K562 (cell line): Measurements from ENCODE around the gene CDRT4. TPM values are rescaled to one million over a fixed set of nuclear protein-coding genes. Genes with fewer than 3 reads are reported as not detected.

Experiments used
- ATAC-seq: fragments of 200-7000 bp; cut with Tn5 transposase; 3 replicates; pipeline ENCODE4 v1.9.1; 2020; ENCODE audit warnings: moderate library complexity
- BruUV-seq: library from RNA; stranded (reverse); fragments of 400-500 nt; replicated peaks from 2 replicates; lab custom pipeline; 2021; lab: Mats Ljungman, UMichigan
- CTCF ChIA-PET: fragments of 300-600 bp; formaldehyde crosslinking; extraction: SDS; loops from one replicate; lab custom pipeline; 2021; ENCODE audit warnings: low intra/inter-chr PET ratio; lab: Yijun Ruan, JAX
- POLR2A ChIA-PET: fragments of 300-600, 350-650 bp; sonication (Branson Sonifier 250); formaldehyde crosslinking; extraction: SDS; loops from one replicate; lab custom pipeline; 2021; ENCODE audit warnings: antibody characterized with exemption, inconsistent platforms; lab: Yijun Ruan, JAX
- DNase-seq, 4 experiments: peaks; one replicate each; pipeline versions ENCODE4 v3.0.0 to v3.0.0-alpha.2; 2011 to 2018; ENCODE audit warnings: low spot score in 3 of 4, mixed read lengths in 3 of 4; ENCODE audit errors: extremely low read depth in 1 of 4
- FAIRE-seq: peaks from 2 replicates; lab custom pipeline; 2011; peaks lifted over from hg19 to GRCh38; lab: Jason Lieb, UNC
- H2AFZ ChIP-seq: 2 replicates; pipeline ENCODE4 v1.6.0; 2011; ENCODE audit warnings: low read depth, low read length, control low read depth, inconsistent platforms
- H3K27ac ChIP-seq: fragments of 200-600 bp; 3 replicates; pipeline ENCODE4 v1.8.0; 2011; ENCODE audit warnings: low read depth, mild to moderate bottlenecking, control low read depth, inconsistent platforms, low read length, moderate library complexity, mixed read lengths; ENCODE audit errors: extremely low read depth
- H3K27me3 ChIP-seq, 2 experiments: fragments of 300-600 bp in 1 of 2; 2 replicates in 1 of 2; 3 replicates in 1 of 2; pipeline versions ENCODE4 v1.6.0 to v1.8.0; 2011; ENCODE audit warnings: inconsistent platforms in 2 of 2, low read length in 2 of 2, mild to moderate bottlenecking in 1 of 2, mixed read lengths in 1 of 2, moderate library complexity in 1 of 2; ENCODE audit not compliant: control insufficient read depth in 2 of 2, insufficient read depth in 2 of 2
- H3K36me3 ChIP-seq: fragments of 300-600 bp; 3 replicates; pipeline ENCODE4 v1.8.0; 2011; ENCODE audit warnings: mild to moderate bottlenecking, low read length, inconsistent platforms; ENCODE audit not compliant: control insufficient read depth, insufficient read depth
- H3K4me1 ChIP-seq, 2 experiments: fragments of 200-600 bp in 1 of 2; replicated peaks in 1 of 2; 2 replicates in 1 of 2; 3 replicates in 1 of 2; pipeline versions ENCODE4 v1.5.1 to v1.8.0; 2011; ENCODE audit warnings: inconsistent platforms in 2 of 2, low read length in 2 of 2, mild to moderate bottlenecking in 1 of 2, mixed read lengths in 1 of 2, moderate library complexity in 1 of 2; ENCODE audit not compliant: control insufficient read depth in 2 of 2, insufficient read depth in 2 of 2
- H3K4me2 ChIP-seq: 2 replicates; pipeline ENCODE4 v1.6.1; 2011; ENCODE audit warnings: low read length, control low read depth, inconsistent platforms, mixed read lengths; ENCODE audit not compliant: insufficient read depth
- H3K4me3 ChIP-seq: fragments of 200-600 bp; sonication (generic), shearing (Covaris generic); 2 replicates; pipeline ENCODE4 v1.5.1; 2016; ENCODE audit warnings: control low read depth, inconsistent platforms
- H3K79me2 ChIP-seq: fragments of 200-600 bp; 3 replicates; pipeline ENCODE4 v1.8.0; 2011; ENCODE audit warnings: low read length, inconsistent platforms; ENCODE audit not compliant: control insufficient read depth, insufficient read depth
- H3K9ac ChIP-seq, 2 experiments: 2 replicates each; pipeline versions ENCODE4 v1.6.0 to v1.6.1; 2011; ENCODE audit warnings: low read depth in 2 of 2, low read length in 2 of 2, control low read depth in 1 of 2, inconsistent platforms in 1 of 2, mild to moderate bottlenecking in 1 of 2, mixed read lengths in 1 of 2; ENCODE audit not compliant: insufficient read depth in 1 of 2
- H3K9me1 ChIP-seq: one replicate; pipeline ENCODE4 v1.6.0; 2011; ENCODE audit warnings: inconsistent platforms, mild to moderate bottlenecking, low read length, moderate library complexity; ENCODE audit not compliant: control insufficient read depth, insufficient read depth
- H3K9me3 ChIP-seq: replicated peaks from 2 replicates; pipeline ENCODE4 v1.5.1; 2011; ENCODE audit warnings: low read depth, low read length, inconsistent platforms; ENCODE audit not compliant: control insufficient read depth, insufficient read depth
- H4K20me1 ChIP-seq: replicated peaks from 2 replicates; pipeline ENCODE4 v1.6.1; 2011; ENCODE audit warnings: low read length, inconsistent platforms, mixed read lengths; ENCODE audit not compliant: control insufficient read depth, insufficient read depth
- JUN ChIP-seq, 2 experiments: sonication (generic) in 1 of 2; formaldehyde crosslinking in 1 of 2; IDR thresholded peaks; 2 replicates each; pipeline versions ENCODE4 v1.6.1 to v1.8.0; 2012 to 2022; ENCODE audit warnings: borderline replicate concordance in 2 of 2, mild to moderate bottlenecking in 2 of 2, improper control_type of control experiment in 1 of 2, low read depth in 1 of 2, low read length in 1 of 2, missing genetic modification reagents in 1 of 2
- KAT8 ChIP-seq: fragments of 450-650 bp; IDR thresholded peaks from 2 replicates; pipeline ENCODE4 v1.6.1; 2016; ENCODE audit warnings: low read depth, mild to moderate bottlenecking
- NCOR1 ChIP-seq: fragments of 450-650 bp; IDR thresholded peaks from 2 replicates; pipeline ENCODE4 v1.6.1; 2016; ENCODE audit warnings: mild to moderate bottlenecking, moderate library complexity
- PCBP1 ChIP-seq: fragments of 200-400 bp; formaldehyde crosslinking; IDR thresholded peaks from 2 replicates; pipeline ENCODE4 v1.6.1; 2018; ENCODE audit warnings: mild to moderate bottlenecking, low read depth, low read length; ENCODE audit not compliant: poor library complexity, severe bottlenecking
- TAF7 ChIP-seq: fragments of 450-650 bp; IDR thresholded peaks from 2 replicates; pipeline ENCODE4 v1.6.1; 2016; ENCODE audit warnings: missing genetic modification characterization, missing compliant biosample characterization
- WGBS: fragments of 100-300 bp; shearing (Covaris generic); methylation state at CpG from one replicate; pipeline ENCODE4 v1.1.6; 2016; ENCODE audit warnings: low coverage, mixed read lengths; ENCODE audit not compliant: insufficient coverage; ENCODE audit errors: missing lambda C conversion rate; 5-methylcytosine and 5-hydroxymethylcytosine counted together
- in situ Hi-C: fragments of 300-500 bp; cut with MboI; formaldehyde crosslinking; loops from 4 replicates; pipeline ENCODE4 v1.15.0; 2018; ENCODE audit warnings: inconsistent platforms, mixed read lengths
- intact Hi-C: fragments of 100-400 bp; cut with micrococcal nuclease; formaldehyde crosslinking; loops from 2 replicates; pipeline ENCODE4 v1.14.2; 2022
- polyA plus RNA-seq, 8 experiments: library from polyadenylated mRNA; depleted of rRNA in 4 of 8; stranded (reverse) in 5 of 8; unstranded in 3 of 8; fragments of >200 nt; fragmentation: Nextera tagmentation in 2 of 8; fragmentation: Illumina TruSeq in 1 of 8; extraction: Ambion mirVana in 2 of 8; extraction: Trizol in 1 of 8; gene quantifications; 2 replicates each; pipeline versions ENCODE4 v1.2.1 to v1.2.3, GENCODE V29; 2011 to 2014; ENCODE audit warnings: inconsistent platforms in 1 of 8, missing spikeins in 1 of 8
- total RNA-seq, 7 experiments: library from RNA; depleted of rRNA in 6 of 7; stranded (reverse); fragments of >200 nt in 6 of 7; fragmentation: Illumina TruSeq in 2 of 7; extraction: Trizol in 2 of 7; gene quantifications; 2 replicates each; pipeline versions ENCODE4 v1.2.1 to v1.2.3, GENCODE V29; 2011 to 2021; ENCODE audit warnings: low replicate concordance in 1 of 7
- TF ChIP-seq, protein P1 (sequence below): fragments of 450-650 bp; IDR thresholded peaks from 2 replicates; pipeline ENCODE4 v1.7.0; 2016; ENCODE audit warnings: borderline replicate concordance
- TF ChIP-seq, protein P2 (sequence below): sonication (generic); formaldehyde crosslinking; IDR thresholded peaks from 2 replicates; pipeline ENCODE4 v1.8.0; 2023; ENCODE audit warnings: mild to moderate bottlenecking, missing genetic modification reagents
- TF ChIP-seq, protein P3 (sequence below): fragments of 450-650 bp; IDR thresholded peaks from 2 replicates; pipeline ENCODE4 v1.6.1; 2016; ENCODE audit warnings: missing biosample characterization, missing genetic modification characterization

The CDRT4 gene
- total and polyA plus RNA-seq, 9 of the 15 experiments (the other 6 are each of a cell fraction or from before 2014, with no cell fraction given): 1.7 to 6.4 (median 3.5) TPM

DNA sequence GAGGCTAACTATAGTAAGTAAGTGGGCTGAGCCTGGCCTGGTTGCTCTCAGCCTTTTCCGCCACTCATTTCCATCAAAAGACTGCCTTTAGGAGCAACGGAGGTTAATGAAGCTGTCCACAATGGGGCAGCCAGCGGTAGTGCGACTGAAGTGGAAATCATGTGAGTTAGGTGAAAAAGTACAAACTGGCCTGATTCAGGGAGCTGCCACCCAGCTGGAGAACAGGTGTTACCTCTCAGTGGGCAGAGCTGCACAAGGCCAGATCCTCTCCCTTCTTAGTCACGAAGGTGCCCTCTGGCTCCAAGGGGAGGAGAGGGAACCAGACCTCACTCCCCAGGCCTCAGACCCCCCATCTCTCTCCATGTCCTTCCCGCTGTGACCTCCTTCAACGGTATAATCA is 34.4 kb upstream of the CDRT4 start:
- ATAC-seq: no peak
- BruUV-seq: no TSS peak
- Histone ChIP-seq H3K9me3 (no peaks in the 10 kb centered on the region), H2AFZ (no peak overlapping the region), H3K4me2 (no peak overlapping the region), H3K9me1 (no peaks in the 10 kb centered on the region), H3K27me3 (no peaks in the 10 kb centered on the region), H3K36me3 (peaks cover 9% of the 10 kb centered on the region; the same call in 2 of the 3 replicates), H3K27ac (no peak overlapping the region), H3K79me2 (no peaks in the 10 kb centered on the region), H3K9ac (no peak overlapping the region), H3K4me3 (no peak overlapping the region), H3K4me1 (peaks cover 7 to 10% of the 10 kb centered on the region in 2 experiments; a peak in 4 of 5 replicates), H4K20me1 (no peaks in the 10 kb centered on the region)
- in situ Hi-C loops: loop anchor here (5.0 kb wide), 2 partner anchors 34 to 244 kb away; partner anchors contain the start of gene CDRT4
- intact Hi-C loops: loop anchor here (1.0 kb wide), 1 partner anchor 241 kb away; no protein-coding TSS in a partner anchor
- POLR2A ChIA-PET: no interaction called here
- no peak for FAIRE-seq
- 85% methylated on average over 7 of the region's 7 CpGs for WGBS
- CTCF ChIA-PET: interaction anchor here (2.1 to 2.8 kb wide), 2 partner anchors 241 to 245 kb away, joined by 12 to 28 read pairs; no protein-coding TSS in a partner anchor
- TF ChIP-seq, protein P1, sequence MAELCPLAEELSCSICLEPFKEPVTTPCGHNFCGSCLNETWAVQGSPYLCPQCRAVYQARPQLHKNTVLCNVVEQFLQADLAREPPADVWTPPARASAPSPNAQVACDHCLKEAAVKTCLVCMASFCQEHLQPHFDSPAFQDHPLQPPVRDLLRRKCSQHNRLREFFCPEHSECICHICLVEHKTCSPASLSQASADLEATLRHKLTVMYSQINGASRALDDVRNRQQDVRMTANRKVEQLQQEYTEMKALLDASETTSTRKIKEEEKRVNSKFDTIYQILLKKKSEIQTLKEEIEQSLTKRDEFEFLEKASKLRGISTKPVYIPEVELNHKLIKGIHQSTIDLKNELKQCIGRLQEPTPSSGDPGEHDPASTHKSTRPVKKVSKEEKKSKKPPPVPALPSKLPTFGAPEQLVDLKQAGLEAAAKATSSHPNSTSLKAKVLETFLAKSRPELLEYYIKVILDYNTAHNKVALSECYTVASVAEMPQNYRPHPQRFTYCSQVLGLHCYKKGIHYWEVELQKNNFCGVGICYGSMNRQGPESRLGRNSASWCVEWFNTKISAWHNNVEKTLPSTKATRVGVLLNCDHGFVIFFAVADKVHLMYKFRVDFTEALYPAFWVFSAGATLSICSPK: no peak
- TF ChIP-seq NCOR1 (no peak), PCBP1 (no peak), JUN (IDR thresholded peaks at IDR 0.05; ENCODE audit: borderline replicate concordance, low read depth, low read length) (no peak), JUN (CRISPR knock-in tag; IDR thresholded peaks at IDR 0.05; ENCODE audit: borderline replicate concordance) (no peak), TAF7 (tag) (no peak), KAT8 (no peak)
- TF ChIP-seq, protein P2, sequence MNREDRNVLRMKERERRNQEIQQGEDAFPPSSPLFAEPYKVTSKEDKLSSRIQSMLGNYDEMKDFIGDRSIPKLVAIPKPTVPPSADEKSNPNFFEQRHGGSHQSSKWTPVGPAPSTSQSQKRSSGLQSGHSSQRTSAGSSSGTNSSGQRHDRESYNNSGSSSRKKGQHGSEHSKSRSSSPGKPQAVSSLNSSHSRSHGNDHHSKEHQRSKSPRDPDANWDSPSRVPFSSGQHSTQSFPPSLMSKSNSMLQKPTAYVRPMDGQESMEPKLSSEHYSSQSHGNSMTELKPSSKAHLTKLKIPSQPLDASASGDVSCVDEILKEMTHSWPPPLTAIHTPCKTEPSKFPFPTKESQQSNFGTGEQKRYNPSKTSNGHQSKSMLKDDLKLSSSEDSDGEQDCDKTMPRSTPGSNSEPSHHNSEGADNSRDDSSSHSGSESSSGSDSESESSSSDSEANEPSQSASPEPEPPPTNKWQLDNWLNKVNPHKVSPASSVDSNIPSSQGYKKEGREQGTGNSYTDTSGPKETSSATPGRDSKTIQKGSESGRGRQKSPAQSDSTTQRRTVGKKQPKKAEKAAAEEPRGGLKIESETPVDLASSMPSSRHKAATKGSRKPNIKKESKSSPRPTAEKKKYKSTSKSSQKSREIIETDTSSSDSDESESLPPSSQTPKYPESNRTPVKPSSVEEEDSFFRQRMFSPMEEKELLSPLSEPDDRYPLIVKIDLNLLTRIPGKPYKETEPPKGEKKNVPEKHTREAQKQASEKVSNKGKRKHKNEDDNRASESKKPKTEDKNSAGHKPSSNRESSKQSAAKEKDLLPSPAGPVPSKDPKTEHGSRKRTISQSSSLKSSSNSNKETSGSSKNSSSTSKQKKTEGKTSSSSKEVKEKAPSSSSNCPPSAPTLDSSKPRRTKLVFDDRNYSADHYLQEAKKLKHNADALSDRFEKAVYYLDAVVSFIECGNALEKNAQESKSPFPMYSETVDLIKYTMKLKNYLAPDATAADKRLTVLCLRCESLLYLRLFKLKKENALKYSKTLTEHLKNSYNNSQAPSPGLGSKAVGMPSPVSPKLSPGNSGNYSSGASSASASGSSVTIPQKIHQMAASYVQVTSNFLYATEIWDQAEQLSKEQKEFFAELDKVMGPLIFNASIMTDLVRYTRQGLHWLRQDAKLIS: no peak
- TF ChIP-seq, protein P3, sequence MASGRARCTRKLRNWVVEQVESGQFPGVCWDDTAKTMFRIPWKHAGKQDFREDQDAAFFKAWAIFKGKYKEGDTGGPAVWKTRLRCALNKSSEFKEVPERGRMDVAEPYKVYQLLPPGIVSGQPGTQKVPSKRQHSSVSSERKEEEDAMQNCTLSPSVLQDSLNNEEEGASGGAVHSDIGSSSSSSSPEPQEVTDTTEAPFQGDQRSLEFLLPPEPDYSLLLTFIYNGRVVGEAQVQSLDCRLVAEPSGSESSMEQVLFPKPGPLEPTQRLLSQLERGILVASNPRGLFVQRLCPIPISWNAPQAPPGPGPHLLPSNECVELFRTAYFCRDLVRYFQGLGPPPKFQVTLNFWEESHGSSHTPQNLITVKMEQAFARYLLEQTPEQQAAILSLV: no peak
- no peak for DNase-seq
